GM23338 (cell line): Measurements from ENCODE around the gene CD63. TPM values are rescaled to one million over a fixed set of nuclear protein-coding genes. Genes with fewer than 3 reads are reported as not detected.

Source experiments
- ATAC-seq: fragments of 200-7000 bp; cut with Tn5 transposase; 3 replicates; pipeline ENCODE4 v1.9.1; 2020
- DNase-seq: peaks from one replicate; pipeline ENCODE4 v3.0.0-alpha.2; 2015; ENCODE audit warnings: low spot score
- H2AFZ ChIP-seq: fragments of 200-600 bp; sonication (generic); 2 replicates; pipeline ENCODE4 v1.8.0; 2016; ENCODE audit warnings: antibody characterized with exemption, mild to moderate bottlenecking, moderate library complexity
- H3F3A ChIP-seq: fragments of 200-600 bp; sonication (generic); replicated peaks from 2 replicates; pipeline ENCODE4 v1.8.0; 2017; ENCODE audit warnings: antibody characterized with exemption, mixed run types, low read depth
- H3K27ac ChIP-seq: fragments of 200-600 bp; sonication (generic); 2 replicates; pipeline ENCODE4 v1.6.1; 2016; ENCODE audit warnings: low read depth
- H3K27me3 ChIP-seq: fragments of 200-600 bp; sonication (generic); 2 replicates; pipeline ENCODE4 v1.8.0; 2016; ENCODE audit warnings: mild to moderate bottlenecking, mixed run types, moderate library complexity; ENCODE audit not compliant: insufficient read depth
- H3K36me3 ChIP-seq: fragments of 200-600 bp; sonication (generic); 2 replicates; pipeline ENCODE4 v1.8.0; 2016; ENCODE audit warnings: mild to moderate bottlenecking; ENCODE audit not compliant: insufficient read depth
- H3K4me1 ChIP-seq: fragments of 200-600 bp; sonication (generic); 2 replicates; pipeline ENCODE4 v1.8.0; 2016; ENCODE audit warnings: mild to moderate bottlenecking, moderate library complexity; ENCODE audit not compliant: insufficient read depth
- H3K4me2 ChIP-seq: fragments of 200-600 bp; sonication (generic); 2 replicates; pipeline ENCODE4 v1.7.1; 2017; ENCODE audit warnings: mixed run types
- H3K4me3 ChIP-seq: fragments of 200-600 bp; sonication (generic); 2 replicates; pipeline ENCODE4 v1.6.1; 2016; ENCODE audit warnings: mixed run types
- H3K79me2 ChIP-seq: fragments of 200-600 bp; sonication (generic); replicated peaks from 2 replicates; pipeline ENCODE4 v1.8.0; 2017; ENCODE audit warnings: mild to moderate bottlenecking; ENCODE audit not compliant: insufficient read depth
- H3K9me2 ChIP-seq: fragments of 200-600 bp; sonication (generic); 2 replicates; pipeline ENCODE4 v1.8.0; 2017; ENCODE audit not compliant: insufficient read depth
- H4K20me1 ChIP-seq: fragments of 200-600 bp; sonication (generic); replicated peaks from 2 replicates; pipeline ENCODE4 v1.8.0; 2017; ENCODE audit warnings: mild to moderate bottlenecking; ENCODE audit not compliant: insufficient read depth
- H3K27ac Mint-ChIP-seq: 2 replicates; pipeline ENCODE4 v1.8.0; 2020; ENCODE audit warnings: inconsistent platforms, mild to moderate bottlenecking, moderate library complexity, mixed read lengths
- H3K27me3 Mint-ChIP-seq: 3 replicates; pipeline ENCODE4 v1.8.0; 2022; ENCODE audit warnings: low read depth, mild to moderate bottlenecking, moderate library complexity, mixed read lengths, inconsistent platforms; ENCODE audit not compliant: insufficient read depth, poor library complexity
- H3K36me3 Mint-ChIP-seq: 3 replicates; pipeline ENCODE4 v1.8.0; 2021; ENCODE audit warnings: low read depth, mild to moderate bottlenecking, inconsistent platforms, moderate library complexity, mixed read lengths
- H3K4me1 Mint-ChIP-seq: 3 replicates; pipeline ENCODE4 v1.8.0; 2020; ENCODE audit warnings: mild to moderate bottlenecking, inconsistent platforms, mixed read lengths
- H3K4me3 Mint-ChIP-seq: 3 replicates; pipeline ENCODE4 v1.8.0; 2021; ENCODE audit warnings: moderate library complexity, mild to moderate bottlenecking, inconsistent platforms, mixed read lengths
- H3K9me3 Mint-ChIP-seq: 3 replicates; pipeline ENCODE4 v1.8.0; 2020; ENCODE audit warnings: moderate library complexity, mild to moderate bottlenecking, inconsistent platforms, mixed read lengths
- CREB1 ChIP-seq: fragments of 250-450 bp; sonication (Bioruptor Pico); IDR thresholded peaks from 2 replicates; pipeline ENCODE4 v1.5.0; 2020; ENCODE audit warnings: low read depth, mild to moderate bottlenecking, moderate library complexity
- EZH2 ChIP-seq: fragments of 200-600 bp; sonication (generic); IDR thresholded peaks from one replicate; pipeline ENCODE4 v1.8.0; 2017; ENCODE audit warnings: antibody characterized with exemption, mild to moderate bottlenecking, low read depth; ENCODE audit not compliant: unreplicated experiment
- JUNB ChIP-seq: IDR thresholded peaks from one replicate; pipeline ENCODE4 v1.6.1; 2016; ENCODE audit warnings: antibody characterized with exemption; ENCODE audit not compliant: unreplicated experiment
- NANOG ChIP-seq: IDR thresholded peaks from 2 replicates; pipeline ENCODE4 v1.6.1; 2016; ENCODE audit warnings: antibody characterized with exemption, borderline replicate concordance
- POLR2AphosphoS5 ChIP-seq: IDR thresholded peaks from 2 replicates; pipeline ENCODE4 v1.6.1; 2016; ENCODE audit warnings: antibody characterized with exemption, low read depth
- STAT1 ChIP-seq: IDR thresholded peaks from one replicate; pipeline ENCODE4 v1.6.1; 2016; ENCODE audit warnings: antibody characterized with exemption; ENCODE audit not compliant: unreplicated experiment
- ZNF114 ChIP-seq: fragments of 250-450 bp; sonication (Bioruptor Pico); IDR thresholded peaks from 2 replicates; pipeline ENCODE4 v1.5.0; 2020; ENCODE audit warnings: mild to moderate bottlenecking, moderate library complexity
- ZNF331 ChIP-seq: fragments of 250-450 bp; sonication (Bioruptor Pico); IDR thresholded peaks from 2 replicates; pipeline ENCODE4 v1.5.0; 2020; ENCODE audit warnings: low read depth, mild to moderate bottlenecking, moderate library complexity
- polyA plus RNA-seq: library from polyadenylated mRNA; unstranded; fragments of >200 nt; fragmentation: Nextera tagmentation; extraction: Ambion mirVana; gene quantifications from 2 replicates; pipeline ENCODE4 v1.2.1, GENCODE V29; 2016
- total RNA-seq: library from RNA; depleted of rRNA; stranded (reverse); fragments of >200 nt; shearing (Covaris generic); gene quantifications from 2 replicates; pipeline ENCODE4 v1.2.3, GENCODE V29; 2014
- TF ChIP-seq, protein P1 (sequence below), 2 experiments: fragments of 200-600 bp in 1 of 2; sonication (generic) in 1 of 2; conservative IDR thresholded peaks; 2 replicates each; pipeline versions ENCODE4 v1.5.1 to v1.6.1; 2016 to 2017; ENCODE audit warnings: antibody characterized with exemption in 2 of 2, low read depth in 2 of 2, mild to moderate bottlenecking in 2 of 2, moderate library complexity in 1 of 2
- TF ChIP-seq, protein P2 (sequence below): IDR thresholded peaks from one replicate; pipeline ENCODE4 v1.6.1; 2018; ENCODE audit warnings: antibody characterized with exemption; ENCODE audit not compliant: unreplicated experiment
- TF ChIP-seq, protein P3 (sequence below): IDR thresholded peaks from 2 replicates; pipeline ENCODE4 v1.6.1; 2016; ENCODE audit warnings: antibody characterized with exemption

CD63 gene
- total and polyA plus RNA-seq, 2 experiments from 2014 or later = 294 to 685 TPM

DNA sequence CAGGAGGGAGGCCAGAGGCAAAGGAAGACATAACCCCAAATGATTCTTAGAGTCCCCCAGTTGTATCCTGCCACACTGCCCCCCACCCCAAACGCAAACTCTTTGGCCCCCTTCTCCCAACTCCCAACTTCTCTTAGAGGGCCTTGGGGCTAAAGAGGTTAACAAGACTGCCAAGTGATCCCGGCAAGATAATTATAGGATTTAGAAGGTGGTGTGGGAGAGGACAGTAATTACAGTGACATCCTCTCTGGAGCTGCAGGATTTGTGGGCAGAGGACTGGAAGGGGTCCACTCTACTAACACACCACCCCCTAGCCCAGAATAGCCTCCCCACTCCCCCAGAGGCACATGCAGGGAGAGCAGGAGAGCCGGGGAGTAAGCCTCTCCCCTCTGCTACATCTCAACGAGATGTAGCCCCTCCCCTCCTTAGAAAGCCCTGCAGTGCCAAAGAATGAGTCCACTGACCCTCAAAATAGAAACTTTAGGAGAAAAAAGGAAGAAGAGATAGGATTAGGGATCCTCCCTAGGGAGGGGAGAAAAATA lies 8.8 kb upstream of the CD63 start:
- peak overlapping the region; percentile 83 for H3K4me3 Mint-ChIP-seq
- Histone ChIP-seq H3K27me3 (no peaks in the 10 kb centered on the region), H3F3A (no peaks in the 10 kb centered on the region), H3K79me2 (no peaks in the 10 kb centered on the region), H3K36me3 (no peaks in the 10 kb centered on the region), H2AFZ (peak overlapping the region; percentile 99), H3K9me2 (no peaks in the 10 kb centered on the region), H3K4me1 (peaks cover 6% of the 10 kb centered on the region; the same call in 1 of the 2 replicates), H4K20me1 (no peaks in the 10 kb centered on the region), H3K4me2 (peak overlapping the region; percentile 90), H3K27ac (peak overlapping the region; percentile 89), H3K4me3 (peak overlapping the region; percentile 61)
- no peaks in the 10 kb centered on the region for H3K36me3 Mint-ChIP-seq
- H3K27me3 Mint-ChIP-seq = peaks cover 14% of the 10 kb centered on the region
- TF ChIP-seq, protein P1, sequence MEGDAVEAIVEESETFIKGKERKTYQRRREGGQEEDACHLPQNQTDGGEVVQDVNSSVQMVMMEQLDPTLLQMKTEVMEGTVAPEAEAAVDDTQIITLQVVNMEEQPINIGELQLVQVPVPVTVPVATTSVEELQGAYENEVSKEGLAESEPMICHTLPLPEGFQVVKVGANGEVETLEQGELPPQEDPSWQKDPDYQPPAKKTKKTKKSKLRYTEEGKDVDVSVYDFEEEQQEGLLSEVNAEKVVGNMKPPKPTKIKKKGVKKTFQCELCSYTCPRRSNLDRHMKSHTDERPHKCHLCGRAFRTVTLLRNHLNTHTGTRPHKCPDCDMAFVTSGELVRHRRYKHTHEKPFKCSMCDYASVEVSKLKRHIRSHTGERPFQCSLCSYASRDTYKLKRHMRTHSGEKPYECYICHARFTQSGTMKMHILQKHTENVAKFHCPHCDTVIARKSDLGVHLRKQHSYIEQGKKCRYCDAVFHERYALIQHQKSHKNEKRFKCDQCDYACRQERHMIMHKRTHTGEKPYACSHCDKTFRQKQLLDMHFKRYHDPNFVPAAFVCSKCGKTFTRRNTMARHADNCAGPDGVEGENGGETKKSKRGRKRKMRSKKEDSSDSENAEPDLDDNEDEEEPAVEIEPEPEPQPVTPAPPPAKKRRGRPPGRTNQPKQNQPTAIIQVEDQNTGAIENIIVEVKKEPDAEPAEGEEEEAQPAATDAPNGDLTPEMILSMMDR (conservative IDR thresholded peaks at IDR 0.05; ENCODE audit: low read depth in 2 of 2) = no peak
- TF ChIP-seq STAT1 (no peak), CREB1 (CRISPR knock-in tag) (no peak), POLR2AphosphoS5 (no peak)
- H3K4me1 Mint-ChIP-seq = peaks cover 29% of the 10 kb centered on the region
- H3K27ac Mint-ChIP-seq = peak overlapping the region; percentile 96
- H3K9me3 Mint-ChIP-seq = no peaks in the 10 kb centered on the region; the same call in 2 of the 3 replicates
- ATAC-seq = peak; percentile 39
- DNase-seq = no peak

DNA sequence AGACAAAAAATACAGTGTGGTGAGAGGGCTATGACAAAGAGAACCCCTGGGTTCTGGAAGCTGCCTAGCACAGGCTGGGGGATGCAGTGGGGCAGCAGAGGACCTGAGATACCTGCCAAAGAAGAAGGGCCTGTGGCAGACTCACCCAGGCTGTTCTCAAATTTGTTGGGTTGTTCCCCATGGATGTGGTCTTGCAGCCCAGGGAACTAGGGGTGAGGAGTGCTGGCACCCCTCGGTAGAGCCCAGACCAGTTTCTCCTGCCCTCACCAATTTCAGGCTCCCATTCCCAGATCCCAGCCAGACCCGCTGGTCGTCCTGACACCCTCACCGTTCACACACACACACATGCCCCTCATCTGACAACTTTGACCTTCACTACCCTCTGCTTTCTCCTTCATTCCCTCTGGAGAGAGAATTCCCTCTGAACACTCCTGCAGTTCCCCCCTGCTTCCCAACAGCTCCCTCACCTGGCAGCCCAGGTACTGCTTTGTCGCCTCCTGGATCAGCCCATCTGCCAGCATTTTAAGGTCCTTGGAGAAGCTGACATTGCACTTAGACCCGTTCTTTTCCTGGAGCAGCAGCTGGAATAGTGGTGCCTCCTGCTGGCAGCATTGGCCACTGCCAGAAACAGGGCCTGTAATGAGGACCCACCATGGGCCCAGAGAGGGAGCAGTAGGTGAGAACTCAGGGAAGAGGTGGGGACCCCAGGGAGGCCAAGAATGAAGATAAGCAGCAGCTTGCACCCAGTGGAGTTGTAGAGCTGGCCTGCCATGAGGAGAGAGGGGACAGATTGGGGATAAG lies 8.2 kb upstream of the CD63 start:
- peak overlapping the region; percentile 61; the same call in 1 of the 2 replicates for H3K4me3 ChIP-seq
- TF ChIP-seq ZNF114 (no peak), CREB1 (CRISPR knock-in tag) (peak; percentile 66), STAT1 (no peak), JUNB (no peak), EZH2 (no peak), NANOG (no peak), ZNF331 (CRISPR knock-in tag) (no peak)
- TF ChIP-seq, protein P1 (conservative IDR thresholded peaks at IDR 0.05; ENCODE audit: low read depth in 2 of 2) = peak; percentile 98 to 100
- TF ChIP-seq, protein P2, sequence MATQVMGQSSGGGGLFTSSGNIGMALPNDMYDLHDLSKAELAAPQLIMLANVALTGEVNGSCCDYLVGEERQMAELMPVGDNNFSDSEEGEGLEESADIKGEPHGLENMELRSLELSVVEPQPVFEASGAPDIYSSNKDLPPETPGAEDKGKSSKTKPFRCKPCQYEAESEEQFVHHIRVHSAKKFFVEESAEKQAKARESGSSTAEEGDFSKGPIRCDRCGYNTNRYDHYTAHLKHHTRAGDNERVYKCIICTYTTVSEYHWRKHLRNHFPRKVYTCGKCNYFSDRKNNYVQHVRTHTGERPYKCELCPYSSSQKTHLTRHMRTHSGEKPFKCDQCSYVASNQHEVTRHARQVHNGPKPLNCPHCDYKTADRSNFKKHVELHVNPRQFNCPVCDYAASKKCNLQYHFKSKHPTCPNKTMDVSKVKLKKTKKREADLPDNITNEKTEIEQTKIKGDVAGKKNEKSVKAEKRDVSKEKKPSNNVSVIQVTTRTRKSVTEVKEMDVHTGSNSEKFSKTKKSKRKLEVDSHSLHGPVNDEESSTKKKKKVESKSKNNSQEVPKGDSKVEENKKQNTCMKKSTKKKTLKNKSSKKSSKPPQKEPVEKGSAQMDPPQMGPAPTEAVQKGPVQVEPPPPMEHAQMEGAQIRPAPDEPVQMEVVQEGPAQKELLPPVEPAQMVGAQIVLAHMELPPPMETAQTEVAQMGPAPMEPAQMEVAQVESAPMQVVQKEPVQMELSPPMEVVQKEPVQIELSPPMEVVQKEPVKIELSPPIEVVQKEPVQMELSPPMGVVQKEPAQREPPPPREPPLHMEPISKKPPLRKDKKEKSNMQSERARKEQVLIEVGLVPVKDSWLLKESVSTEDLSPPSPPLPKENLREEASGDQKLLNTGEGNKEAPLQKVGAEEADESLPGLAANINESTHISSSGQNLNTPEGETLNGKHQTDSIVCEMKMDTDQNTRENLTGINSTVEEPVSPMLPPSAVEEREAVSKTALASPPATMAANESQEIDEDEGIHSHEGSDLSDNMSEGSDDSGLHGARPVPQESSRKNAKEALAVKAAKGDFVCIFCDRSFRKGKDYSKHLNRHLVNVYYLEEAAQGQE = no peak
- TF ChIP-seq, protein P3, sequence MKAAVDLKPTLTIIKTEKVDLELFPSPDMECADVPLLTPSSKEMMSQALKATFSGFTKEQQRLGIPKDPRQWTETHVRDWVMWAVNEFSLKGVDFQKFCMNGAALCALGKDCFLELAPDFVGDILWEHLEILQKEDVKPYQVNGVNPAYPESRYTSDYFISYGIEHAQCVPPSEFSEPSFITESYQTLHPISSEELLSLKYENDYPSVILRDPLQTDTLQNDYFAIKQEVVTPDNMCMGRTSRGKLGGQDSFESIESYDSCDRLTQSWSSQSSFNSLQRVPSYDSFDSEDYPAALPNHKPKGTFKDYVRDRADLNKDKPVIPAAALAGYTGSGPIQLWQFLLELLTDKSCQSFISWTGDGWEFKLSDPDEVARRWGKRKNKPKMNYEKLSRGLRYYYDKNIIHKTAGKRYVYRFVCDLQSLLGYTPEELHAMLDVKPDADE = no peak

More for the DNA sequence above, 8.2 kb upstream of the CD63 start:
- ATAC-seq = peak; percentile 82
- Histone ChIP-seq H2AFZ (0 out of 2 replicates have a peak overlapping the region, but pooled peaks have one; percentile 99), H3K27ac (no peak overlapping the region; the same call in 1 of the 2 replicates), H3K9me2 (no peaks in the 10 kb centered on the region), H3K4me2 (peak overlapping the region; percentile 90; the same call in 1 of the 2 replicates), H3K79me2 (no peaks in the 10 kb centered on the region), H3F3A (no peaks in the 10 kb centered on the region), H4K20me1 (no peaks in the 10 kb centered on the region), H3K4me1 (peaks cover 12% of the 10 kb centered on the region; the same call in 1 of the 2 replicates), H3K27me3 (no peaks in the 10 kb centered on the region), H3K36me3 (no peaks in the 10 kb centered on the region)
- Mint-ChIP-seq H3K36me3 (no peaks in the 10 kb centered on the region), H3K27ac (peak overlapping the region; percentile 96), H3K4me3 (peak overlapping the region; percentile 83), H3K27me3 (peaks cover 12% of the 10 kb centered on the region), H3K4me1 (peaks cover 28% of the 10 kb centered on the region), H3K9me3 (no peaks in the 10 kb centered on the region; the same call in 2 of the 3 replicates)
- DNase-seq = peak; percentile 98
